Activated T-helper 2 cell treated with anti-CD3 and anti-CD28 coated beads, Interferon-gamma antibody, Interleukin-2, Interleukin-4, amounts not matched to agents 10 μg/mL and 5 μg/mL and 100 μg/mL, durations not matched to agents 14 hours and 24 hours and 36 hours (primary cell): ENCODE results near the gene ABHD1. TPM values are rescaled to one million over a fixed set of nuclear protein-coding genes. Genes with fewer than 3 reads are reported as not detected.

Experiments used
- DNase-seq: peaks from one replicate; pipeline ENCODE4 v3.0.0; 2021; ENCODE audit warnings: low spot score
- H3K27ac Mint-ChIP-seq: one replicate; pipeline ENCODE4 v1.8.0; 2021; ENCODE audit warnings: mixed read lengths
- H3K27me3 Mint-ChIP-seq: one replicate; pipeline ENCODE4 v1.8.0; 2021; ENCODE audit warnings: low read depth, mixed read lengths
- H3K36me3 Mint-ChIP-seq: one replicate; pipeline ENCODE4 v1.8.0; 2021; ENCODE audit warnings: low read depth, mixed read lengths
- H3K4me1 Mint-ChIP-seq: one replicate; pipeline ENCODE4 v1.8.0; 2021; ENCODE audit warnings: low read depth, mixed read lengths
- H3K4me3 Mint-ChIP-seq: one replicate; pipeline ENCODE4 v1.8.0; 2021; ENCODE audit warnings: low read depth, mild to moderate bottlenecking, moderate library complexity, mixed read lengths
- H3K9me3 Mint-ChIP-seq: one replicate; pipeline ENCODE4 v1.8.0; 2021; ENCODE audit warnings: mixed read lengths
- intact Hi-C: fragments of 100-400 bp; cut with micrococcal nuclease; formaldehyde crosslinking; loops from one replicate; pipeline ENCODE4 v1.15.1; 2023
- total RNA-seq: library from RNA; stranded (reverse); gene quantifications from 2 replicates; pipeline ENCODE4 v1.2.3, GENCODE V29; 2022

ABHD1 gene
- total RNA-seq, 1 donor from 2014 or later: 1.5 TPM

DNA sequence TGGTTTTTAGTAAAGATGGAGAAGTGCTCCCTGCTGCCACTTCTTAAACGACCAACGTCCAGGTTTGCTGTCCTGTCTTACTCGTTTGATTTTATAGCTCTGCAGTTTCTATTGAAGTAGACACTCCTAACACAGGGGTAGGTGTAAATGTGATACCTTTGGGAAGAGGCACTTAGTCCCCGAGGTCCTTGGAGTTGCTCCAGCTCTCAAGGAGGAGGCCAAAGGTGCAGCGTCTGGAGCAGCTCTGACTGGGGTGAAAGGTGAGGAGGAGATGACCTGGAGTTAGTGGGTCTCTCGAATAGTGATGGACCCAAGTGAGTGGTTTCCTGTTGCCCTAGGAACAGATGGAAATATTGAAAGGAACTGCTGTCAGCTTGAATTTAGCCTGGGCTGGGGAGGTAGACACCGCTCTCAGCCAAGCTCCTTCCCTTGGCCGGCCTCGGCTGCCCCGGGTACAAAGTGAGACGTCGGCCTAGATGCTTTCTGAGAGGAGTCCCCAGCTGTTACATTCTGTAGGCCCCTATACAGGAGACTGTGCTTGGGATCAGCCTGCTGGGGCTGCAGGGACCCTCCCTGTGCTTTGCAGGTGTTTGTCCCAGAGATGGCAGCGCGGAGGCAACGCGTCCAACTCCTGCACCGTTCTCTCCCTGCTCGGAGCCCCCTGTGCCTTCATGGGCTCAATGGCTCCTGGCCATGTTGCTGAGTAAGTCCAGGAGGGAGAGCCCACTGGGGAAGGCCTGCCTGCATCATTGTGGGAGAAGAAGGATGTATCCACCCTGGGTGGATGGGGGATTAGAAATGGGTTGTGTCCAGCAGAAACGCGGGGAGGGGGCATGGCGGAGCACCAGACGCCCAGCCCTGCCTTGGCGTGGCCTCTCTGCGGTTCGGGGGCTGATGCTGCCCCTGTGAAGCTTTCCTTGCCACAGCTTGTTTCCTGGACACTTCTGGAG lies 31.6 kb upstream of the ABHD1 start:
- H3K4me3 Mint-ChIP-seq: no peak overlapping the region
- DNase-seq: no peak
- no peak overlapping the region for H3K27ac Mint-ChIP-seq
- H3K36me3 Mint-ChIP-seq: no peaks in the 10 kb centered on the region
- intact Hi-C loops: no loop called here
- no peaks in the 10 kb centered on the region for H3K27me3 Mint-ChIP-seq
- no peaks in the 10 kb centered on the region for H3K9me3 Mint-ChIP-seq
- peaks cover 15% of the 10 kb centered on the region for H3K4me1 Mint-ChIP-seq

DNA sequence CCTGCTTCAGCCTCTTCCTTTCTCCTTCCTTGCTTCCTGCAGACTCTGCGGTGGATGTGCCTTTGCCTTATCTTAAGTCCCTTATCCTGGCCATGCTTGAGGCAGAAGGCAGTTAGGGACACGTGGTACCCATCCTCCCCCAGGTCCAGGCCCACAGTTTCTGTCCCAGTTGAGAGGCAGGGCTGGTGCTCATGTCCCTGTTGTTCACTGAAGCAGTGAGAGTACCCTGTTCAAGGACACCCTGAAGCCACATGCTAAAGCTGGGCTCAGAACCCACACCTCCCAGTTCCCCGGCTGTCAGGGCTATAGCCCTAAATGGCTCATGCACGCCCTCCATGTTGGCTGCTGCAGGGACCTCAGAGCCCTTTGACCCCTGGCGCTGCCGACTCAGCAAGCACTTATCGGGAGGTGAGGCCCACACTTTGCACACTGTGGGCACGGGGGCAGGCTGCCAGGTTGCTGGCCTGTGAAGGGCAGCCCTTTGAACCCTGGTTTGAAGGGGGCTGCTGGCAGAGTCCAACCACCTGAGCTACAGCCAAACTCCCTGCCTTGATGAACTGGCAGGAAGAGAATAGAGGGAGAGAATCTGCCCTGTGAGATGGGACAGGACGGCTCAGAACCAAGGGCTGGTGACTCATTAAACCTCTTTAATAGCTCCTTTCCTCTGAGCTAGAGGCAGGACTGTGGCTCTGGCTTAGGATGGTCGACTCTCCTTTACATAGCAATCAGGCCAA lies 30.8 kb upstream of the ABHD1 start:
- no peaks in the 10 kb centered on the region for H3K9me3 Mint-ChIP-seq
- intact Hi-C loops: no loop called here
- H3K36me3 Mint-ChIP-seq: no peaks in the 10 kb centered on the region
- no peak for DNase-seq
- no peaks in the 10 kb centered on the region for H3K27me3 Mint-ChIP-seq
- H3K4me3 Mint-ChIP-seq: no peak overlapping the region
- no peak overlapping the region for H3K27ac Mint-ChIP-seq
- H3K4me1 Mint-ChIP-seq: peaks cover 9% of the 10 kb centered on the region

DNA sequence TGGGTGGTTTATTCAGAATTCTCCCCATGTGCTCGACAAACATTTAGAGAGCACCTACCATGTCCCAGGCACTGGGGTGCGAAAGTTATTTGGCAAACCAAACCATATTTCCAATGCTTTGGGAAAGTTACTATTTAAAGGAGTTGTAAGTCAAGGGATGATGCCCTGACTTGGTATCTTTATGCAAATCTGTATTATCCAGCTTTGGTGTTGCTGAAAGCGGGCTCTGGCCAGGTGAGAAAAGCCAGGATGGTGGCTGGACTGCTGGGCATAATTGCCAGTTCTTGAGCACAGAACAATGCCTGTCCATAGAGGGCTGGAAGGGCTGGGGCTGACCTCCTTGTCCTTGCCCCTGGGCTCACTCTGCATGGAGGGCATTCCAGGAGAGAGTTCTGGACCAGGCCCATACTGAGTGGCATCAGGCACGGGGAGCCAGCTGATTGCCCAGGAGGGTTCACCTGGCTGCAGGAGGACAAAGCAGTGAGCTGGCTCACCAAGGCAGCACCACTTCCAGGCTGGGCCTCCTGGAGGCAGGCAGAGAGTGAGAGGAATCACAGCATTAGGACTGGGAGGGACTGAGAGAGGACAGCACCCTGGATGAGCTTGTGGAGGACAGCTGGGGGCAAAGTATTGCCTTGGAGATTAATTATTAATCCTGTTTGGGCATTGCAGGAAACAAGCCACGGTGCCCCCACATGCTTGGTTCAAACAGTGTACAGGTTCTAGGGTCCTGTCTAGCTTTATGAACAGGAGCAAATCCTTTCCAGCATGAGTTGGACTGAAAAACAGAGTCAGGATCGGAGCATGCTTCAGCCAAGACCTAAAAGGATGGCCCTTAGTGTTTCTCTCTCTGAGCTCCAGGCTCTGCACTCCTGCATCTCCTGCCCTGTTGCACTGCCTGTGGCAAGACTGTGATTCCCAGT lies 29.9 kb upstream of the ABHD1 start:
- Mint-ChIP-seq H3K4me1 (peaks cover 9% of the 10 kb centered on the region), H3K27me3 (no peaks in the 10 kb centered on the region), H3K36me3 (no peaks in the 10 kb centered on the region), H3K9me3 (no peaks in the 10 kb centered on the region), H3K4me3 (no peak overlapping the region), H3K27ac (no peak overlapping the region)
- no peak for DNase-seq
- intact Hi-C loops: no loop called here

DNA sequence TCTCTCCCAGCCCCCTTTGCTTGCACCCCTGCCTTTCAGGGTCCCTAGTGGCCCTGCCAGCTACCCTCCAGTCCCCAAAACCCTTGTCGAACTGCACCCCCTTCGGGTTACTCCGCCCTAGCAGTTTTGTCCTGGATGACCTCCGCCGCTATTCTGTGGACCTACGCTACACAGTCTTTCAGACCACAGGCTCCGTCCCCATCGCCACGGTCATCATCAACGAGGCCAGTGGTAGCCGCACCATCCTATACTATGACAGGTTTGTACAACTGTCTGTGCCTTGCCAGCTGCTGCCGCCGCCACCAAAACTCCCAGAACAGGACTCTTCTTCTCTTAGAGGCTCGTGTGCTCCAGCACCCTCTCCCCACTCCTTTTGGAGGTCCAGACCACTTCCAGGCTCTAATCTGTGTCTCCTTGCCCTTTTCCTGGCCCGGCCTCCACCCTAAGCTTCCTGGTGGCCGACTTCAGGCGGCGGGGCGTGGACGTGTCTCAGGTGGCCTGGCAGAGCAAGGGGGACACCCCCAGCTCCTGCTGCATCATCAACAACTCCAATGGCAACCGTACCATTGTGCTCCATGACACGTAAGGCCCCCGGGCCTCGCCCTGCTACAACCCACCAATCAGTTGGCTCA lies 29.1 kb upstream of the ABHD1 start:
- Mint-ChIP-seq H3K36me3 (no peaks in the 10 kb centered on the region), H3K9me3 (no peaks in the 10 kb centered on the region), H3K27ac (no peak overlapping the region), H3K27me3 (no peaks in the 10 kb centered on the region), H3K4me3 (no peak overlapping the region), H3K4me1 (peaks cover 9% of the 10 kb centered on the region)
- intact Hi-C loops: no loop called here
- DNase-seq: no peak

DNA sequence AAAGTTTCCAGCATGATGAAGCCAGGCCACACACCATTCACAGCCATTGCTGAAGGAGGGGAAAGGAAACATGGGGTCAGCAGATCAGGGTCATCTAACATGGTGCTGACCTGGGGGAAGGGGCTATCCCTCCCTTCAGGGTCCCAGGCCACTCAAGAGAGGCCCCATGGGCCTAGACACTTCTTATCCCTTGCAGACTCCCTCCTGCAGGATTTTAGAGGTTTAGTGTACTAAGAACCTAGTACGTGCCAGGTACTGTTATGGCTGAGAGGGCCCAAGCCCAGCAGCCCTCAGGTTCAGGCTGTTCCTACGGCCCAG lies 28.2 kb upstream of the ABHD1 start:
- H3K9me3 Mint-ChIP-seq: no peaks in the 10 kb centered on the region
- no peaks in the 10 kb centered on the region for H3K27me3 Mint-ChIP-seq
- no peak overlapping the region for H3K27ac Mint-ChIP-seq
- intact Hi-C loops: loop anchor here (5.0 kb wide), 1 partner anchor 97 kb away; no protein-coding TSS in a partner anchor
- no peaks in the 10 kb centered on the region for H3K36me3 Mint-ChIP-seq
- no peak for DNase-seq
- peaks cover 9% of the 10 kb centered on the region for H3K4me1 Mint-ChIP-seq
- H3K4me3 Mint-ChIP-seq: peak overlapping the region; percentile 21

DNA sequence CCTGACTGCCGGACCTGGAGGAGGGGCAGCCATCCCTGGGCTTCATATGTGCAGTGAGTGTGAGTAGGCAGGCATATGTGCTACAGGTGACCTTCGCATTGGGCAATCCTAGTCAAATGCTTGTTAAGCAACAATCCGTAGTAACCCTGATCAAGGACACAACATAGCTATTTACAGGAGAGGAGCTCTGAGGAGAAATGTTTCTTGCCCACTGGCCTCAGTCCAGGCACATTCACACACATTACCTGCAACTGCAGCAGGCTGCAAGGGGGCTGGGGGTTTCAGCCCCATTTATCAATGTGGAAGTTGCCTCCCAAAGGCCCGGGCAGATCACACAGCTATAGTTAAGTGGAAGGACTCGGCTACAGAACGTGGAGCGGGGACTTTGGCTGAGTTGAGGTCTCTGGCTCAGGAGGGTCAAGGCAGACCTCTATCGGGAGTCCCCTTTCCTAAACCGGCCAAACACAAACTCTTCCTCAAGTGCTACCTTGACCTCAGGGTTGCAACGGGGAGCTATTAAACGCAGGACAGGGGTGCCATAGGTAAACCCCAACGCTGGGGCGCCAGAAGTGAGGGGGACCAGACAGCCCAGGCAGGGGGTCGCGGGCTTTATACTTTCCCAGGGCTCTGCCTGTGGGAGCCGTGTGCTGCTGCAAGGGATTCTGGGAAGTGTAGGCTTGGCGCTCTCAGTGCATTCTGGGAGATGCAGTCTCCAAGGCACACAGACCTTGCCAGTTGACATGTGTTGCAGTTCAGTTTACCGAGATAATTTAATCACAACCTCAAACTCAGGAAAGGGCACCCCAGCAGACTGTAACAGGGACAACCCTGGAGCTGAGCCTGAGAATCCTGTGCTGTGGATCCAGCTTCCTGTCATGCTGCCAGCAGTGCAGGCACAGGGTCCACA lies 27.6 kb upstream of the ABHD1 start:
- H3K9me3 Mint-ChIP-seq: no peaks in the 10 kb centered on the region
- peak overlapping the region; percentile 24 for H3K27ac Mint-ChIP-seq
- intact Hi-C loops: loop anchor here (2.0 to 5.0 kb wide), 2 partner anchors 96 to 185 kb away; no protein-coding TSS in a partner anchor
- H3K4me3 Mint-ChIP-seq: peak overlapping the region; percentile 51
- no peaks in the 10 kb centered on the region for H3K36me3 Mint-ChIP-seq
- no peak for DNase-seq
- no peaks in the 10 kb centered on the region for H3K27me3 Mint-ChIP-seq
- peaks cover 9% of the 10 kb centered on the region for H3K4me1 Mint-ChIP-seq

GRCh38 chr2:27096748-27097297 lies 26.8 kb upstream of the ABHD1 start:
- H3K27me3 Mint-ChIP-seq: no peaks in the 10 kb centered on the region
- H3K4me1 Mint-ChIP-seq: peaks cover 9% of the 10 kb centered on the region
- no peak overlapping the region for H3K27ac Mint-ChIP-seq
- DNase-seq: no peak
- H3K9me3 Mint-ChIP-seq: no peaks in the 10 kb centered on the region
- H3K4me3 Mint-ChIP-seq: no peak overlapping the region
- intact Hi-C loops: loop anchor here (2.0 to 5.0 kb wide), 2 partner anchors 95 to 184 kb away; no protein-coding TSS in a partner anchor
- no peaks in the 10 kb centered on the region for H3K36me3 Mint-ChIP-seq

GRCh38 chr2:27097341-27097740 lies 26.3 kb upstream of the ABHD1 start:
- intact Hi-C loops: loop anchor here (2.0 to 5.0 kb wide), 2 partner anchors 95 to 183 kb away; no protein-coding TSS in a partner anchor
- Mint-ChIP-seq H3K27me3 (no peaks in the 10 kb centered on the region), H3K36me3 (no peaks in the 10 kb centered on the region), H3K9me3 (no peaks in the 10 kb centered on the region), H3K27ac (no peak overlapping the region), H3K4me1 (peaks cover 9% of the 10 kb centered on the region), H3K4me3 (no peak overlapping the region)
- no peak for DNase-seq

DNA sequence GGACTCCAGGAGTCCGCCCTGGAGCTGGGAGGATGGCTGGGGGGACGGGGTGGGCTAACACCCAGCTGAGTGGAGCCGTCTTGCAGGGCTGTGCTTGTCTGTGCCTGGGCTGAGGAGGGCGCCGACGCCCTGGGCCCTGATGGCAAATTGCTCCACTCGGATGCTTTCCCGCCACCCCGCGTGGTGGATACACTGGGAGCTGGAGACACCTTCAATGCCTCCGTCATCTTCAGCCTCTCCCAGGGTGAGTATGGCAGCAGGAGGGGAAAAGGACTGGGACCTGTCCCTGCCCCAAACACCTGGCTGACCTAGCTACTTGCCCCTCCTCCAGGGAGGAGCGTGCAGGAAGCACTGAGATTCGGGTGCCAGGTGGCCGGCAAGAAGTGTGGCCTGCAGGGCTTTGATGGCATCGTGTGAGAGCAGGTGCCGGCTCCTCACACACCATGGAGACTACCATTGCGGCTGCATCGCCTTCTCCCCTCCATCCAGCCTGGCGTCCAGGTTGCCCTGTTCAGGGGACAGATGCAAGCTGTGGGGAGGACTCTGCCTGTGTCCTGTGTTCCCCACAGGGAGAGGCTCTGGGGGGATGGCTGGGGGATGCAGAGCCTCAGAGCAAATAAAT lies 24.2 kb upstream of the ABHD1 start:
- no peaks in the 10 kb centered on the region for H3K9me3 Mint-ChIP-seq
- peaks cover 9% of the 10 kb centered on the region for H3K4me1 Mint-ChIP-seq
- no peak overlapping the region for H3K4me3 Mint-ChIP-seq
- H3K36me3 Mint-ChIP-seq: no peaks in the 10 kb centered on the region
- intact Hi-C loops: loop anchor here (5.0 kb wide), 1 partner anchor 93 kb away; no protein-coding TSS in a partner anchor
- no peaks in the 10 kb centered on the region for H3K27me3 Mint-ChIP-seq
- H3K27ac Mint-ChIP-seq: no peak overlapping the region
- no peak for DNase-seq

- Mint-ChIP-seq H3K9me3 (no peaks in the 10 kb centered on the region), H3K27me3 (no peaks in the 10 kb centered on the region), H3K36me3 (no peaks in the 10 kb centered on the region), H3K4me3 (no peak overlapping the region), H3K27ac (no peak overlapping the region), H3K4me1 (peaks cover 9% of the 10 kb centered on the region)
- no peak for DNase-seq
- intact Hi-C loops: no loop called here
Observed at GRCh38 chr2:27100036-27100435, 23.6 kb upstream of the ABHD1 start.

GRCh38 chr2:27102329-27102728 lies 21.3 kb upstream of the ABHD1 start:
- no peak overlapping the region for H3K27ac Mint-ChIP-seq
- intact Hi-C loops: no loop called here

More at GRCh38 chr2:27102329-27102728, 21.3 kb upstream of the ABHD1 start:
- no peaks in the 10 kb centered on the region for H3K27me3 Mint-ChIP-seq
- H3K9me3 Mint-ChIP-seq: no peaks in the 10 kb centered on the region
- no peak overlapping the region for H3K4me3 Mint-ChIP-seq
- H3K4me1 Mint-ChIP-seq: no peaks in the 10 kb centered on the region
- H3K36me3 Mint-ChIP-seq: no peaks in the 10 kb centered on the region
- no peak for DNase-seq
